Activated CD4-positive, alpha-beta T cell treated with anti-CD3 and anti-CD28 coated beads for 1 hour (primary cell): ENCODE results near the gene MYOF.
"Not testable (repeated sequence)": the region's sequence is repeated elsewhere in the genome, so short reads cannot be mapped to it uniquely, and the experiment has no call there.

ENCODE experiments used
- DNase-seq: peaks from one replicate; pipeline ENCODE4 v3.0.0-alpha.2; 2020

Gene MYOF

GRCh38 chr10:93481637-93482144 lies 443 bp downstream of the MYOF start:
- DNase-seq = no peak

- DNase-seq = no peak
These were observed 3.3 kb downstream of the MYOF start for GRCh38 chr10:93478873-93479272.

GRCh38 chr10:93476756-93477155 lies 5.4 kb downstream of the MYOF start:
- no peak for DNase-seq

GRCh38 chr10:93475871-93476270 lies 6.3 kb downstream of the MYOF start:
- no peak for DNase-seq

- DNase-seq = no peak
These were observed 6.9 kb downstream of the MYOF start for GRCh38 chr10:93475227-93475626.

- no peak for DNase-seq
These were observed 8.2 kb downstream of the MYOF start for GRCh38 chr10:93473804-93474472.

- no peak for DNase-seq
These were observed 9.0 kb downstream of the MYOF start for GRCh38 chr10:93473161-93473560.

- no peak for DNase-seq
These were observed 11.0 kb downstream of the MYOF start for GRCh38 chr10:93471110-93471651.

GRCh38 chr10:93469454-93469853 lies 12.7 kb downstream of the MYOF start:
- DNase-seq = no peak

GRCh38 chr10:93468461-93469213 lies 13.5 kb downstream of the MYOF start:
- DNase-seq = no peak

- DNase-seq = not testable (repeated sequence)
These were observed 14.5 kb downstream of the MYOF start for GRCh38 chr10:93467635-93468034.

- DNase-seq = no peak
These were observed 16.1 kb downstream of the MYOF start for GRCh38 chr10:93465806-93466675.

GRCh38 chr10:93464776-93465388 lies 17.3 kb downstream of the MYOF start:
- no peak for DNase-seq

GRCh38 chr10:93463723-93464476 lies 18.2 kb downstream of the MYOF start:
- no peak for DNase-seq

GRCh38 chr10:93462881-93463280 lies 19.3 kb downstream of the MYOF start:
- no peak for DNase-seq

GRCh38 chr10:93462371-93462770 lies 19.8 kb downstream of the MYOF start:
- DNase-seq = no peak

- no peak for DNase-seq
These were observed 20.3 kb downstream of the MYOF start for GRCh38 chr10:93461807-93462178.

GRCh38 chr10:93461109-93461806 lies 20.9 kb downstream of the MYOF start:
- no peak for DNase-seq

- no peak for DNase-seq
These were observed 22.7 kb downstream of the MYOF start for GRCh38 chr10:93459466-93459865.

GRCh38 chr10:93458821-93459257 lies 23.3 kb downstream of the MYOF start:
- no peak for DNase-seq

- DNase-seq = no peak
These were observed 24.6 kb downstream of the MYOF start for GRCh38 chr10:93457511-93457910.
